GM23248 (cell line): Measurements from ENCODE around the gene ZNF346. TPM values are rescaled to one million over a fixed set of nuclear protein-coding genes. Genes with fewer than 3 reads are reported as not detected.
"Not testable (repeated sequence)": the region's sequence is repeated elsewhere in the genome, so short reads cannot be mapped to it uniquely, and the experiment has no call there.

Experiments used
- DNase-seq: peaks from one replicate; pipeline ENCODE4 v3.0.0-alpha.2; 2015
- H2AFZ ChIP-seq: fragments of 200-600 bp; sonication (generic); 2 replicates; pipeline ENCODE4 v1.6.1; 2016; ENCODE audit warnings: antibody characterized with exemption
- H3F3A ChIP-seq: fragments of 200-600 bp; sonication (generic); 2 replicates; pipeline ENCODE4 v1.6.1; 2016; ENCODE audit warnings: mild to moderate bottlenecking, antibody characterized with exemption, mixed run types; ENCODE audit not compliant: insufficient read depth
- H3K27ac ChIP-seq: fragments of 200-600 bp; sonication (generic); 2 replicates; pipeline ENCODE4 v1.5.1; 2016; ENCODE audit warnings: mild to moderate bottlenecking
- H3K27me3 ChIP-seq: fragments of 200-600 bp; sonication (generic); replicated peaks from 2 replicates; pipeline ENCODE4 v1.6.1; 2016; ENCODE audit warnings: mild to moderate bottlenecking; ENCODE audit not compliant: insufficient read depth
- H3K36me3 ChIP-seq: fragments of 200-600 bp; sonication (generic); 2 replicates; pipeline ENCODE4 v1.6.1; 2016; ENCODE audit warnings: low read depth, mild to moderate bottlenecking
- H3K4me1 ChIP-seq: fragments of 200-600 bp; sonication (generic); 2 replicates; pipeline ENCODE4 v1.6.1; 2016; ENCODE audit warnings: mild to moderate bottlenecking; ENCODE audit not compliant: insufficient read depth
- H3K4me2 ChIP-seq: fragments of 200-600 bp; sonication (generic); one replicate; pipeline ENCODE4 v1.6.1; 2016; ENCODE audit warnings: mild to moderate bottlenecking; ENCODE audit not compliant: unreplicated experiment
- H3K4me3 ChIP-seq: fragments of 200-600 bp; sonication (generic); 2 replicates; pipeline ENCODE4 v1.5.1; 2016; ENCODE audit warnings: mild to moderate bottlenecking
- H3K79me2 ChIP-seq: fragments of 200-600 bp; sonication (generic); 2 replicates; pipeline ENCODE4 v1.6.1; 2016; ENCODE audit warnings: mild to moderate bottlenecking; ENCODE audit not compliant: insufficient read depth
- H3K9ac ChIP-seq: fragments of 200-600 bp; sonication (generic); 2 replicates; pipeline ENCODE4 v1.6.1; 2016; ENCODE audit warnings: mild to moderate bottlenecking
- H3K9me2 ChIP-seq: fragments of 200-600 bp; sonication (generic); 2 replicates; pipeline ENCODE4 v1.6.1; 2016; ENCODE audit warnings: mixed run types, mild to moderate bottlenecking, moderate library complexity; ENCODE audit not compliant: insufficient read depth
- H3K9me3 ChIP-seq: fragments of 200-600 bp; sonication (generic); one replicate; pipeline ENCODE4 v1.6.1; 2017; ENCODE audit warnings: low read depth
- H4K20me1 ChIP-seq: fragments of 200-600 bp; sonication (generic); 2 replicates; pipeline ENCODE4 v1.6.0; 2016; ENCODE audit not compliant: insufficient read depth
- EZH2 ChIP-seq: fragments of 200-600 bp; sonication (generic); IDR thresholded peaks from 2 replicates; pipeline ENCODE4 v1.6.1; 2018; ENCODE audit warnings: antibody characterized with exemption, mild to moderate bottlenecking; ENCODE audit not compliant: insufficient read depth, poor library complexity, severe bottlenecking
- EZH2phosphoT487 ChIP-seq: fragments of 200-600 bp; sonication (generic); IDR thresholded peaks from 2 replicates; pipeline ENCODE4 v1.6.1; 2018; ENCODE audit warnings: antibody characterized with exemption, moderate library complexity, mild to moderate bottlenecking, low read depth; ENCODE audit not compliant: insufficient read depth
- WGBS, 2 experiments: methylation state at CpG; one replicate each; pipeline ENCODE4 v1.1.6; 2015 to 2017; ENCODE audit warnings: low lambda C conversion rate in 2 of 2, low coverage in 1 of 2; ENCODE audit errors: missing lambda C conversion rate in 2 of 2; 5-methylcytosine and 5-hydroxymethylcytosine counted together
- in situ Hi-C: fragments of 300-500 bp; cut with MboI; formaldehyde crosslinking; loops from 2 replicates; pipeline ENCODE4 v1.15.0; 2020
- polyA plus RNA-seq: library from polyadenylated mRNA; unstranded; fragments of >200 nt; fragmentation: Nextera tagmentation; extraction: Ambion mirVana; gene quantifications from 2 replicates; pipeline ENCODE4 v1.2.1, GENCODE V29; 2016
- total RNA-seq: library from RNA; depleted of rRNA; stranded (reverse); fragments of >200 nt; shearing (Covaris generic); gene quantifications from 2 replicates; pipeline ENCODE4 v1.2.3, GENCODE V29; 2014; rRNA removed

Gene ZNF346
- total RNA-seq (9.9 and 13.5 TPM in 2 replicates), polyA plus RNA-seq (11.6 and 14.8 TPM in 2 replicates)

DNA sequence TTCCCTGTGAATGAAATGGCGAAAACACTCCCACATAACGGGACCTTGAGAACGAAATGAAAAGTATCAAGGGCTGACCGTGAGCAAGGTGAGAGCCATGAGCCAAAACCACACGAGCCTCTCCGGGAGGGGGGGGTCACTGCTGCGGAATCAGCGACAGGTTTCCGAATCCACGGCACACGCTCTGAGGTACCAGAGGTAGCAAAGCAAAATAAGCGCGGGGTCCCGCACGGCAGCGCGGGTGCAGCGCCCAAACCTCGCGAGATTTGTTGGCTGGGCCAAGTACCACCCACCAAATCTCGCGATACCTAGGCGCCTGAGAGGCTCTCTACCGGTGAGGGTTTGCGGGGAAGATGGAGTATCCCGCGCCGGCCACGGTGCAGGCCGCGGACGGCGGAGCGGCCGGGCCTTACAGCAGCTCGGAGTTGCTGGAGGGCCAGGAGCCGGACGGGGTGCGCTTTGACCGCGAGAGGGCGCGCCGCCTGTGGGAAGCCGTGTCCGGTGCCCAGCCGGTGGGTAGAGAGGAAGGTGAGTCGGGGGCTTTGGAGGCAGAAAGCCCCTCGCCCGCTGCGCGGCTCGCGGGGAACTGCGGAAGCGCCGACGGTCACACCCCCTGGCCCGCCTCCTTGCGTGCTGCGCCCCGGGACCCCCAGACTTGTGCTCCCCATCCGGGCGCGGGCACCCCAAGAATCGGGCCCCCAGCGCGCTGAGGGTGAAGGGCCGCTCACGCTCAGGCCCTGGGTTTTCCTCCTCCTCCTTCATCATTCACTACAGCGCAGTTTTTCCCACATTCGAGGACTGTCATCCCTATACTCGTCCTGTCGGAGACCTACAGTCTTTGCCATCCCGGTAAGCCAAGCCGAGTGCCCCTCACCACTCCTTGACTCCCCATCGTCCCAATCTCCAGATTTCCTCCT lies at the start of gene ZNF346:
Gene ZNF346 (plus strand): TSS at position 311 of the 917 bp plus-strand sequence. CDS start 43 bp downstream, at position 354.
- Histone ChIP-seq H3K27ac (peak within 1 kb of the TSS; percentile 32), H3K4me1 (peaks cover 19% of the 10 kb centered on the region), H3K79me2 (peaks cover 66% of the 10 kb centered on the region)

DNA sequence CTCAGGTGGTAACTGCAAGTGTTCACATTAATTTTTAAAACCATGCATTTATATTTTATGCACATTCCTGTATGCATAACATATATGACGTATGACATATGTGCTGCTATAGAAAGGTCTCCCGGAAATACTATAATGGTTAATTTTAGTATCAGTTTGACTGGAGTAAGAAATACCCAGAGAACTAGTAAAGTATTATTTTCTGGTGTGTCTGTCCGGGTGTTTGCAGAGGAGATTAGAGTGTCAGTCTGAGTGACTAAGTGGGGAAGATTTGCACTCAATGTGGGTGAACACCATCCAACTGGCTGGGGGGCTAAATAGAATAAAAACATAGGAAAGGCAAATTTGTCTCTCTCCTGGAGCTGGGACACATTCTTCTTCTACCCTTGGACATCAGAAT lies 42.8 kb upstream of the ZNF346 start:
- no peak for DNase-seq
- TF ChIP-seq EZH2phosphoT487 (no peak), EZH2 (no peak)
- Histone ChIP-seq H3F3A (no peaks in the 10 kb centered on the region), H3K27ac (no peak overlapping the region), H4K20me1 (0 out of 2 replicates have a peak, but pooled peaks cover 7% of the 10 kb centered on the region), H3K27me3 (no peaks in the 10 kb centered on the region), H2AFZ (no peak overlapping the region), H3K9me2 (no peaks in the 10 kb centered on the region), H3K79me2 (peaks cover 89% of the 10 kb centered on the region), H3K9ac (no peak overlapping the region), H3K4me1 (0 out of 2 replicates have a peak, but pooled peaks cover 6% of the 10 kb centered on the region), H3K4me2 (no peak overlapping the region), H3K4me3 (no peak overlapping the region), H3K9me3 (no peaks in the 10 kb centered on the region), H3K36me3 (peaks cover 21% of the 10 kb centered on the region; the same call in 1 of the 2 replicates)
- 79 to 86% methylated on average over 3 of the region's 3 CpGs for WGBS, 2 experiments
- in situ Hi-C loops, result no loop called here

More for the DNA sequence above, at the start of gene ZNF346:
- peak within 1 kb of the TSS; percentile 90 for H3K4me3 ChIP-seq
- in situ Hi-C loops, result no loop called here
- H3K9me2 ChIP-seq, result no peaks in the 10 kb centered on the region
- H3F3A ChIP-seq, result no peaks in the 10 kb centered on the region
- H3K36me3 ChIP-seq, result no peaks in the 10 kb centered on the region
- peak within 1 kb of the TSS; percentile 99 for H2AFZ ChIP-seq
- no peaks in the 10 kb centered on the region for H4K20me1 ChIP-seq
- peak within 1 kb of the TSS; percentile 97 for H3K4me2 ChIP-seq
- WGBS, 2 experiments, result 1 to 2% methylated on average over 59 to 63 of the region's 77 CpGs
- DNase-seq, result peak; percentile 98
- H3K9me3 ChIP-seq, result no peaks in the 10 kb centered on the region
- no peak for TF ChIP-seq EZH2
- no peak for TF ChIP-seq EZH2phosphoT487
- H3K27me3 ChIP-seq, result no peaks in the 10 kb centered on the region
- peak within 1 kb of the TSS; percentile 91 for H3K9ac ChIP-seq

DNA sequence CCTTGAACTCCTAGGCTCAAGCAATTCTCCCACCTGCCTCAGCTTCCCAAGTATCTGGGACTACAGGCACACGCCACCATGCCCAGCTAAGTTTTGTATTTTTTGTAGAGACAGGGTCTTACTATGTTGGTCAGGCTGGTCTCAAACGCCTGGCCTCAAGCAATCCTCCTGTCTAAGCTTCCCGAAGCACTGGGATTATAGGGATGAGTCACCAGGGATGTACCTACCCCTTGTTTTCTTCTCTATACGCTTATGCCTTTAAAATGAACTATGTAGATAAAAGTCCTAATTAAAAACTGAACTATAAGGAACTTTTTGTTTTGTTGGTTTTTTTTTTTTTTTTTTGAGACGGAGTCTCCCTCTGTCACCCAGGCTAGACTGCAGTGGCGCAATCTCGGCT lies 41.7 kb upstream of the ZNF346 start:
- in situ Hi-C loops, result no loop called here
- Histone ChIP-seq H3K9ac (no peak overlapping the region), H3K4me2 (no peak overlapping the region), H3F3A (no peaks in the 10 kb centered on the region), H4K20me1 (0 out of 2 replicates have a peak, but pooled peaks cover 7% of the 10 kb centered on the region), H3K79me2 (peaks cover 91% of the 10 kb centered on the region), H3K27me3 (no peaks in the 10 kb centered on the region), H3K36me3 (peaks cover 13% of the 10 kb centered on the region; the same call in 1 of the 2 replicates), H3K4me3 (no peak overlapping the region), H3K9me2 (no peaks in the 10 kb centered on the region), H3K9me3 (no peaks in the 10 kb centered on the region), H3K4me1 (0 out of 2 replicates have a peak, but pooled peaks cover 6% of the 10 kb centered on the region), H3K27ac (no peak overlapping the region), H2AFZ (no peak overlapping the region)
- no peak for TF ChIP-seq EZH2
- TF ChIP-seq EZH2phosphoT487, result no peak
- DNase-seq, result no peak
- WGBS, 2 experiments, result 90 to 93% methylated on average over 7 of the region's 7 CpGs

DNA sequence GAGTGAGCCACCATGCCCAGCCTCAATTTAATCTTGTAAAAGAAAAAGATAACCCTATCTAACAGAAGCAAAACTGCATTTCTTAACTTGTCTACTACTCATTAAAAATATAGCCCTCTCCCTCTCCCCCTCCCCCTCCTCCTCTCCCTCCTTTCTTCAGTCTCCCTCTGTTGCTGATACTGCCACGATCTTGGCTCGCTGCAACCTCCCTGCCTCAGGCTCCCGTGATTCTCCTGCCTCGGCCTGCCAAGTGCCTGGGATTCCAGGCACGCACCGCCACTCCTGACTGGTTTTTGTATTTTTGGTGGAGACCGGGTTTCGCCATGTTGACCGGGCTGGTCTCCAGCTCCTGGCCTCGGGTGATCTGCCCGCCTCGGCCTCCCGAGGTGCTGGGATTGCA lies 39.4 kb upstream of the ZNF346 start:
- H3K4me1 ChIP-seq, H3K4me2 ChIP-seq, DNase-seq, H3F3A ChIP-seq, H3K9me2 ChIP-seq, H2AFZ ChIP-seq, H3K27me3 ChIP-seq, in situ Hi-C loops, H3K27ac ChIP-seq, H3K9ac ChIP-seq, H3K4me3 ChIP-seq, H3K9me3 ChIP-seq: not testable (repeated sequence)
- peaks cover 92% of the 10 kb centered on the region for H3K79me2 ChIP-seq
- WGBS, 2 experiments, result 82% methylated on average over 13 of the region's 13 CpGs
- H3K36me3 ChIP-seq, result peaks cover 13% of the 10 kb centered on the region; the same call in 1 of the 2 replicates
- peaks cover 13% of the 10 kb centered on the region; the same call in 1 of the 2 replicates for H4K20me1 ChIP-seq

- H3K79me2 ChIP-seq, result peaks cover 92% of the 10 kb centered on the region
- H3F3A ChIP-seq, H3K9me2 ChIP-seq, H3K27ac ChIP-seq, H3K9me3 ChIP-seq, in situ Hi-C loops, H3K4me3 ChIP-seq, H3K27me3 ChIP-seq, H3K4me1 ChIP-seq, H3K4me2 ChIP-seq, DNase-seq, H2AFZ ChIP-seq, H3K9ac ChIP-seq: not testable (repeated sequence)
- peaks cover 18% of the 10 kb centered on the region; the same call in 1 of the 2 replicates for H4K20me1 ChIP-seq
- WGBS, 2 experiments, result 93 to 100% methylated on average over 3 to 21 of the region's 21 CpGs
- H3K36me3 ChIP-seq, result peaks cover 13% of the 10 kb centered on the region; the same call in 1 of the 2 replicates
Observed at GRCh38 chr5:176983593-176983992, 38.9 kb upstream of the ZNF346 start.

GRCh38 chr5:176984176-176984575 lies 38.3 kb upstream of the ZNF346 start:
- Histone ChIP-seq H3K79me2 (peaks cover 92% of the 10 kb centered on the region), H3K36me3 (peaks cover 12% of the 10 kb centered on the region; the same call in 1 of the 2 replicates), H4K20me1 (peaks cover 23% of the 10 kb centered on the region; the same call in 1 of the 2 replicates)
- H3K27me3 ChIP-seq, H2AFZ ChIP-seq, H3K9ac ChIP-seq, H3K9me2 ChIP-seq, H3F3A ChIP-seq, H3K4me1 ChIP-seq, H3K27ac ChIP-seq, H3K4me2 ChIP-seq, H3K4me3 ChIP-seq, H3K9me3 ChIP-seq, in situ Hi-C loops, DNase-seq: not testable (repeated sequence)
- 96 to 99% methylated on average over 9 to 27 of the region's 28 CpGs for WGBS, 2 experiments
